ENCODE data around the gene OTULIN.
A peak's percentile ranks its signal among the peaks of the same experiment; 100 is the strongest.

OTULIN gene

DNA sequence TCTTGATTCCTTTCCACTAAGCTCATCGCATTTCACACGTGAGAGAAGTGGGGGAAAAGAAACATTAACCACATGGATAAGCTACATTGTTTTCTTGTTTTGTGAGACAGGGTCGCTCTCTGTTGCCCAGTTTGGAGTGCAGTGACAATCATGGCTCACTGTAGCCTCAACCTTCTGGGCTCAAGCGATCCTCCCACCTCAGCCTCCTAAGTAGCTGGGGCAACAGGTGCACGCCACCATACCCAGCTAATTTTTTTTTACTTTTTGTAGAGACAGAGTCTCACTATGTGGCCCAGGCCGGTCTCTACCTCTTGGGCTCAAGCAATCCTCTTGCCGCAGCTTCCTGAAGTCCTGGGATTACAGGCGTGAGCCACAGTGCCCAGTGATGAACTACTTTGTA, 2.8 kb downstream of the OTULIN start:
- TF ChIP-seq, protein P1, sequence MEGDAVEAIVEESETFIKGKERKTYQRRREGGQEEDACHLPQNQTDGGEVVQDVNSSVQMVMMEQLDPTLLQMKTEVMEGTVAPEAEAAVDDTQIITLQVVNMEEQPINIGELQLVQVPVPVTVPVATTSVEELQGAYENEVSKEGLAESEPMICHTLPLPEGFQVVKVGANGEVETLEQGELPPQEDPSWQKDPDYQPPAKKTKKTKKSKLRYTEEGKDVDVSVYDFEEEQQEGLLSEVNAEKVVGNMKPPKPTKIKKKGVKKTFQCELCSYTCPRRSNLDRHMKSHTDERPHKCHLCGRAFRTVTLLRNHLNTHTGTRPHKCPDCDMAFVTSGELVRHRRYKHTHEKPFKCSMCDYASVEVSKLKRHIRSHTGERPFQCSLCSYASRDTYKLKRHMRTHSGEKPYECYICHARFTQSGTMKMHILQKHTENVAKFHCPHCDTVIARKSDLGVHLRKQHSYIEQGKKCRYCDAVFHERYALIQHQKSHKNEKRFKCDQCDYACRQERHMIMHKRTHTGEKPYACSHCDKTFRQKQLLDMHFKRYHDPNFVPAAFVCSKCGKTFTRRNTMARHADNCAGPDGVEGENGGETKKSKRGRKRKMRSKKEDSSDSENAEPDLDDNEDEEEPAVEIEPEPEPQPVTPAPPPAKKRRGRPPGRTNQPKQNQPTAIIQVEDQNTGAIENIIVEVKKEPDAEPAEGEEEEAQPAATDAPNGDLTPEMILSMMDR (IDR thresholded peaks at IDR 0.05; ENCODE audit: insufficient read depth, low read depth, low read length, missing control alignments) = no peak
- peak overlapping the region; percentile 66 for H3K4me3 ChIP-seq (ENCODE audit: low read depth, low read length)
- no peak for DNase-seq (ENCODE audit: low read depth)

DNA sequence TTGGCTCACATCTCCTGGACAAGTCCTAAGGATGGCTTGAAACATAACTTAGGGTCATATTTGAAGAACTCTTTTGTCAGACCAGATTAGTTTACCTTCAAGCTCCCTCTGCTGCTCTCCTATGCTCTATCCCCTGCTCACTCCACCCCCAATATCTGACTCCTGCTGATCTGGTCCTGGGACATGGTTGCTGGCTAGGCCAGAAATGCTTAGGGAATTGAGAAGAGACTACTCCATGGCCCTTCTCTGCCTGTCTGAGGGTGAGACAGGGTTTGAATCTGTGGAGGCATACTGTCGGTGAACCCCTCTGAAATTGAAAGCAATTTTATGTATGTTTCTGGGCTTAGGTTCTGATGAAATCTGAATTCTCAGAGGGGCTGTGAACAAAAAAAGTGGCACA, 3.3 kb downstream of the OTULIN start:
- no peak for DNase-seq (ENCODE audit: low read depth)
- H3K4me3 ChIP-seq (ENCODE audit: low read depth, low read length) = peak overlapping the region; percentile 66
- TF ChIP-seq, protein P1 (IDR thresholded peaks at IDR 0.05; ENCODE audit: insufficient read depth, low read depth, low read length, missing control alignments) = no peak

DNA sequence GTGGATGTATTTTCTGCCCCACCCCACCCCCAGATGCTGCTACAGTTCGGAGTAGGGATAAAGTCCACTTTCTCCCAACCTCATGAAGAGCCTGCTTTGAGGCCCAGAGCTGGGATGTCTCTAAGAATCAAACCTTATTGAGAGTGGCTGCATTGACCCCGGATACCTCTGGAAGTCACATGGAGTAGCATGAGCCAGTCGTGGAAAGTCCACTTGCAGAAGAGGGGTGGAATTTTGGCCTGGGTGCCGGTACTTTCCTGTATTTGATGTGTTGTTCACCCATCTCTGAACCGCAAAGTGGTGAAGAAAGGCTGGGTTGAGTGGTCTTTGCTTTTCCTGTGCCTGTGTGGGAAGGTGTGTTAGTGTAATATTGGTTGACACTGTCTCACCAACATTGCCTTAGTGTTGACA, 3.7 kb downstream of the OTULIN start:
- TF ChIP-seq, protein P1 (IDR thresholded peaks at IDR 0.05; ENCODE audit: insufficient read depth, low read depth, low read length, missing control alignments) = no peak
- DNase-seq (ENCODE audit: low read depth) = peak; percentile 76
- peak overlapping the region; percentile 66 for H3K4me3 ChIP-seq (ENCODE audit: low read depth, low read length)

DNA sequence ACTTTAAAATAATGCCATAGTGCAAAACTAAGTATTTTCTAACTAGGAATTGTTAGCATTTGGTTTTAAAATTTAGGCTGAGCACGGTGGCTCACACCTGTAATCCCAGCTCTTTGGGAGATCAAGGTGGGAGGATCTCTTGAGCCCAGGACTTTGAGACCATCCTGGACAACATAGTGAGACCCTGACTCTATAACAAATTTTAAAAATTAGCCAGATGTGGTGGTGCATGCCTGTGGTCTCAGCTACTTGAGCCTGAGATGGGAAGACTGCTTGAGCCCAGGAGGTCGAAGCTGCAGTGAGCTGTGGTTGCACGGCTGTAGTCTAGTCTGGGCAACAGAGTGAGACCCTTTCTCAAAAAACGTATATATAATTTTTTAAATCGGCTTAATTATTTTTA, 4.9 kb downstream of the OTULIN start:
- H3K4me3 ChIP-seq (ENCODE audit: low read depth, low read length) = peak overlapping the region; percentile 66
- TF ChIP-seq, protein P1 (IDR thresholded peaks at IDR 0.05; ENCODE audit: insufficient read depth, low read depth, low read length, missing control alignments) = no peak
- DNase-seq (ENCODE audit: low read depth) = no peak

DNA sequence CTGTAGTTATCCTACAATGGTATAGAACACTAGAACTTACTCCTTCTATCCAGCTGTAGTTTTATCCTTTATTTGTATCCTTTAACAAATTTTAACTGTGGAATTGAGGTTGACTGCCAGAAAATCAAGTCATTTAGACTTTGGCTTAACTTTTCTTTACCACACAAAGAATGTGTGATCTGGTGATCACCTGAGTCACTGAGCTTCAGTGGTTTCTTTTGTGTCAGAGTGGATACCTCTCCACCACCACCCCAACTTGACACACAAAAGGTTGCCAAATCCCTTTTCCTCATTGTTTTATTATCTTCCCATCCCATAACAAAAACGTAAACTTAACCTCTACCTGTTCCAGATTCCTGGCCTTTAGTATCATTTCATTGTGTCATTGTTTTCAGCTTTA, 5.5 kb downstream of the OTULIN start:
- no peak for DNase-seq (ENCODE audit: low read depth)
- TF ChIP-seq, protein P1 (IDR thresholded peaks at IDR 0.05; ENCODE audit: insufficient read depth, low read depth, low read length, missing control alignments) = no peak
- peak overlapping the region; percentile 66 for H3K4me3 ChIP-seq (ENCODE audit: low read depth, low read length)

DNA sequence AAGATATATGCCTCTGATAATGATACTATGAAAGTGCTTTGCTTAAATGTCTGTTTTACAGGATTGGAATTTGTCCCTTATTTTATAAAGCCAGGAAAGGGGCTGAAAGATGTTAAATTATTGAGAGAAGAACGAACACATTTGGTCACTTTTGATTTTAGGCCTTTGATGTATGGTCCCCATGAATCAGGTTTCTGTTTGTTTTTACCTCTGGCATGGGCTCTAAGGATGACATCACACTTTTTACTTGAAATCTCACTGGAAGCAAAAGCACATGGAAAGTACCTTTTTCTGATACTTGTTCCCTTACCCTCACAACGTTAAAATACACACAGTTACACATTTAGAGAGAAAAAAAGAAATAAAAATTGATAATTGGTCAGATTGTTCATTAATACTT, 6.9 kb downstream of the OTULIN start:
- DNase-seq (ENCODE audit: low read depth) = peak; percentile 54
- TF ChIP-seq, protein P1 (IDR thresholded peaks at IDR 0.05; ENCODE audit: insufficient read depth, low read depth, low read length, missing control alignments) = no peak
- H3K4me3 ChIP-seq (ENCODE audit: low read depth, low read length) = peak overlapping the region; percentile 55

DNA sequence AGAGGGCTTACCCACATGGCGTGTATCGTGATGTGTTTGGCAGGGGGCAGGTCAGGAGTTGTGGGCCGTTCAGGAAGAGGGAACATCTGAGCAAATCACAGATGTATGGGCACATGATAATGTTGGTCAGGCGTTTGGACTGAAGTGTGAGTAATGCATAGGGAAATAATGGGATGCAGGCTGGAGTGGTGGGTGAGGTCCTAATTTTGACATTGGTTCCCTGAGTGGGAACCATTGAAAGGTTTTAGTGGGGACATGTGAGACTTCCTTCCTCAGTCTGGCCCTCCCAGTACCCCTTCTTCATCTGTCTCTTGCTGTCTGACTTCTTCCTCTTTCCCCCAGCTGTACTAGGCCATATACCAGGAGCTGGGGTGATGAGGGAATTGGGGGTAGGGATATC, 7.6 kb downstream of the OTULIN start:
- TF ChIP-seq, protein P1 (IDR thresholded peaks at IDR 0.05; ENCODE audit: insufficient read depth, low read depth, low read length, missing control alignments) = no peak
- H3K4me3 ChIP-seq (ENCODE audit: low read depth, low read length) = peak overlapping the region; percentile 55
- no peak for DNase-seq (ENCODE audit: low read depth)
